Gastroesophageal sphincter (tissue), 4 donors: ENCODE measurements around the gene A3GALT2. TPM values are rescaled to one million over a fixed set of nuclear protein-coding genes. Genes with fewer than 3 reads are reported as not detected.

Source experiments
- ATAC-seq: fragments of 150-250 bp; one replicate; pipeline ENCODE4 v1.9.1; 2016; ENCODE audit warnings: mild to moderate bottlenecking, moderate library complexity
- H3K27ac ChIP-seq, 4 donors: fragments of 200-600 bp; sonication (generic) in 3 of 4; 1 replicate in 3 of 4; 2 replicates in 1 of 4; pipeline ENCODE4 v1.5.1; 2016 to 2019
- H3K27me3 ChIP-seq: fragments of 200-600 bp; sonication (generic); one replicate; pipeline ENCODE4 v1.5.1; 2019
- H3K36me3 ChIP-seq, 2 donors: fragments of 200-600 bp; sonication (generic); one replicate each; pipeline ENCODE4 v1.5.1; 2019; ENCODE audit warnings: control low read depth in 1 of 2
- H3K4me1 ChIP-seq, 3 donors: fragments of 200-600 bp; sonication (generic); 1 replicate in 2 of 3; 2 replicates in 1 of 3; pipeline ENCODE4 v1.5.1; 2016 to 2019; ENCODE audit warnings: control low read depth in 2 of 3
- H3K4me3 ChIP-seq, 2 donors: fragments of 200-600 bp; sonication (generic); one replicate each; pipeline ENCODE4 v1.5.1; 2019; ENCODE audit warnings: mild to moderate bottlenecking in 1 of 2, moderate library complexity in 1 of 2
- H3K9me3 ChIP-seq, 3 donors: fragments of 200-600 bp; sonication (generic); one replicate each; pipeline ENCODE4 v1.5.1; 2017 to 2019; ENCODE audit warnings: control low read depth in 2 of 3
- EP300 ChIP-seq: sonication (generic); formaldehyde crosslinking; IDR thresholded peaks from one replicate; pipeline ENCODE4 v1.6.1; 2017; ENCODE audit warnings: antibody characterized with exemption, mild to moderate bottlenecking
- POLR2A ChIP-seq, 2 donors: fragments of 450-650 bp; IDR thresholded peaks; one replicate each; pipeline ENCODE4 v1.6.1; 2017; ENCODE audit warnings: antibody characterized with exemption in 2 of 2, mild to moderate bottlenecking in 2 of 2, moderate library complexity in 1 of 2
- POLR2AphosphoS5 ChIP-seq: sonication (generic); formaldehyde crosslinking; IDR thresholded peaks from one replicate; pipeline ENCODE4 v1.6.1; 2017; ENCODE audit warnings: antibody characterized with exemption
- WGBS, 2 donors: methylation state at CpG; one replicate each; pipeline ENCODE4 v1.1.5; 2018; ENCODE audit warnings: low coverage in 1 of 2; 5-methylcytosine and 5-hydroxymethylcytosine counted together
- total RNA-seq, 4 donors: library from RNA; depleted of rRNA; stranded (reverse); fragments of >200 nt; gene quantifications; one replicate each; pipeline ENCODE4 v1.1.0, GENCODE V29; 2016
- TF ChIP-seq, protein P1 (sequence below), 4 experiments: fragments of 200-600 bp in 2 of 4; fragments of 450-650 bp in 2 of 4; sonication (generic) in 1 of 4; IDR thresholded peaks; one replicate each; pipeline ENCODE4 v1.5.1; 2017 to 2019; ENCODE audit warnings: antibody characterized with exemption in 4 of 4, mild to moderate bottlenecking in 2 of 4, moderate library complexity in 2 of 4

Gene A3GALT2
- total RNA-seq, 4 donors from 2014 or later: 0.67 TPM; not detected in 3

DNA sequence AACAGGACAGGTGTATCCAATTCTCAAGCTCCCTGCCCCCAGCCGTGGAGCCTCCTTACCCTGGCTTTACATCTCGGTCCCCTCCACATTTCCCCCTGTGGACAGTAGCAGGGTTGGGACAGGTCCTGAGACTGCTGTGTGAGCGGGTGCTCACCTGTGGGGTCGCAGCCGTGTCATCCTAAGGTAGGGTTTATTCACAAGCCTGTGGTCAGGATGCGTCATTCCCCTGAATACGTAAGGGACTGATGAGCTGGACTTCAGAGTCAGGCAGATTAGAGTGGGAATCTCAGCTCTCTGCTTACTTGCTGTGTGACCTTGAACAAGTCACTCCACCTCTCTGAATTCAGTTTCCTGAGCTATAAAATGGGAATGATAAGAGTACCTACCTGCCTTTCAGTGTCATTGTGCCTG lies 46.9 kb downstream of the A3GALT2 start:
- no peak for TF ChIP-seq POLR2A (IDR thresholded peaks at IDR 0.05)
- no peak for TF ChIP-seq EP300
- TF ChIP-seq POLR2AphosphoS5: no peak
- TF ChIP-seq, protein P1, sequence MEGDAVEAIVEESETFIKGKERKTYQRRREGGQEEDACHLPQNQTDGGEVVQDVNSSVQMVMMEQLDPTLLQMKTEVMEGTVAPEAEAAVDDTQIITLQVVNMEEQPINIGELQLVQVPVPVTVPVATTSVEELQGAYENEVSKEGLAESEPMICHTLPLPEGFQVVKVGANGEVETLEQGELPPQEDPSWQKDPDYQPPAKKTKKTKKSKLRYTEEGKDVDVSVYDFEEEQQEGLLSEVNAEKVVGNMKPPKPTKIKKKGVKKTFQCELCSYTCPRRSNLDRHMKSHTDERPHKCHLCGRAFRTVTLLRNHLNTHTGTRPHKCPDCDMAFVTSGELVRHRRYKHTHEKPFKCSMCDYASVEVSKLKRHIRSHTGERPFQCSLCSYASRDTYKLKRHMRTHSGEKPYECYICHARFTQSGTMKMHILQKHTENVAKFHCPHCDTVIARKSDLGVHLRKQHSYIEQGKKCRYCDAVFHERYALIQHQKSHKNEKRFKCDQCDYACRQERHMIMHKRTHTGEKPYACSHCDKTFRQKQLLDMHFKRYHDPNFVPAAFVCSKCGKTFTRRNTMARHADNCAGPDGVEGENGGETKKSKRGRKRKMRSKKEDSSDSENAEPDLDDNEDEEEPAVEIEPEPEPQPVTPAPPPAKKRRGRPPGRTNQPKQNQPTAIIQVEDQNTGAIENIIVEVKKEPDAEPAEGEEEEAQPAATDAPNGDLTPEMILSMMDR (IDR thresholded peaks at IDR 0.05): no peak
- Histone ChIP-seq H3K9me3 (no peaks in the 10 kb centered on the region), H3K27ac (no peak overlapping the region), H3K4me1 (peaks cover 0 to 37% (median 8%) of the 10 kb centered on the region in 3 donors), H3K27me3 (no peaks in the 10 kb centered on the region), H3K4me3 (no peak overlapping the region), H3K36me3 (peaks cover 0 to 56% of the 10 kb centered on the region in 2 donors)
- no peak for ATAC-seq
- WGBS, 2 donors: 50 to 90% methylated on average over 2 to 6 of the region's 7 CpGs

- Histone ChIP-seq H3K27me3 (no peaks in the 10 kb centered on the region), H3K4me3 (no peak overlapping the region), H3K9me3 (no peaks in the 10 kb centered on the region), H3K4me1 (peaks cover 0 to 43% (median 13%) of the 10 kb centered on the region in 3 donors), H3K27ac (no peak overlapping the region), H3K36me3 (peaks cover 0 to 50% of the 10 kb centered on the region in 2 donors)
- TF ChIP-seq EP300 (no peak), POLR2A (IDR thresholded peaks at IDR 0.05) (no peak), POLR2AphosphoS5 (no peak)
- TF ChIP-seq, protein P1 (IDR thresholded peaks at IDR 0.05): no peak
- no peak for ATAC-seq
- 83% methylated on average over 1 of the region's 3 CpGs for WGBS, 2 donors
Observed at GRCh38 chr1:33273406-33273805, 47.5 kb downstream of the A3GALT2 start.

- no peak for TF ChIP-seq POLR2A (IDR thresholded peaks at IDR 0.05)
- no peak for TF ChIP-seq POLR2AphosphoS5
- no peak for TF ChIP-seq EP300
- TF ChIP-seq, protein P1 (IDR thresholded peaks at IDR 0.05): no peak
- H3K9me3 ChIP-seq: no peaks in the 10 kb centered on the region
- WGBS, 2 donors: no CpG with 5 or more reads among the region's 1 CpG
- no peaks in the 10 kb centered on the region for H3K27me3 ChIP-seq
- peaks cover 0 to 45% of the 10 kb centered on the region in 2 donors for H3K36me3 ChIP-seq
- H3K27ac ChIP-seq: no peak overlapping the region
- no peak overlapping the region for H3K4me3 ChIP-seq
- no peak for ATAC-seq
- peaks cover 0 to 47% (median 17%) of the 10 kb centered on the region in 3 donors for H3K4me1 ChIP-seq
Observed at GRCh38 chr1:33272930-33273329, 48.0 kb downstream of the A3GALT2 start.

DNA sequence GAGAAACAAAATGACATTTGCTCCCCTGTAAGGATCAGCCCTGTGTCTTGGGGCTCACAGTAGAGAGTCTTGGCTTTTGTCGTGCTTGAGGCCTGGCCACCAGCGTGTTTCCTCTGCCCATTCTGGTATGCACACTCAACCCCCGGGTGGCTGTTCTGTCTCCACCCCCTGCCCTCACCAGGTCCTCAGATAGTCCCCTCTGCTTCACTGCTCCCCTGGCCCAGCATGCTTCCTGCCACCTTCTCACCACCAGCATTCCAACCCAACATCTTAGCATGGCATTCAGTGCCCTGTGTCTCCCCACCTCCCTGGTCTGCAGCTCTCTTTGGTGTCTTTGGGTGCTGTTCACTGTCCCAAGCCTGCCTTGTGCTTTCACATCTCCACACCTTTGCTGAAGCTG lies 48.4 kb downstream of the A3GALT2 start:
- H3K27me3 ChIP-seq: no peaks in the 10 kb centered on the region
- TF ChIP-seq, protein P1 (IDR thresholded peaks at IDR 0.05): no peak
- TF ChIP-seq POLR2AphosphoS5 (no peak), POLR2A (IDR thresholded peaks at IDR 0.05) (no peak), EP300 (no peak)
- H3K9me3 ChIP-seq: no peaks in the 10 kb centered on the region
- H3K4me3 ChIP-seq: no peak overlapping the region
- peaks cover 0 to 41% of the 10 kb centered on the region in 2 donors for H3K36me3 ChIP-seq
- H3K27ac ChIP-seq: no peak overlapping the region
- no peak for ATAC-seq
- WGBS, 2 donors: 54 to 82% methylated on average over 2 to 3 of the region's 3 CpGs
- H3K4me1 ChIP-seq: peaks cover 0 to 49% (median 17%) of the 10 kb centered on the region in 3 donors

- Histone ChIP-seq H3K27ac (peak overlapping the region in 1 of 4 donors; percentile 8), H3K36me3 (peaks cover 0 to 35% of the 10 kb centered on the region in 2 donors), H3K9me3 (no peaks in the 10 kb centered on the region), H3K4me1 (peaks cover 0 to 49% (median 19%) of the 10 kb centered on the region in 3 donors), H3K4me3 (no peak overlapping the region), H3K27me3 (no peaks in the 10 kb centered on the region)
- 67 to 82% methylated on average over 6 to 8 of the region's 13 CpGs for WGBS, 2 donors
- TF ChIP-seq POLR2AphosphoS5 (no peak), POLR2A (IDR thresholded peaks at IDR 0.05) (no peak), EP300 (no peak)
- TF ChIP-seq, protein P1 (IDR thresholded peaks at IDR 0.05): no peak
- ATAC-seq: no peak
Observed at GRCh38 chr1:33271666-33272505, 49.0 kb downstream of the A3GALT2 start.
